Thoracic aorta (tissue), 2 donors: Measurements from ENCODE around the gene VRK1. TPM values are rescaled to one million over a fixed set of nuclear protein-coding genes. Genes with fewer than 3 reads are reported as not detected.

Source experiments
- ATAC-seq: fragments of 150-250 bp; one replicate; pipeline ENCODE4 v1.8.0; 2017; ENCODE audit warnings: low read depth; ENCODE audit not compliant: insufficient number of reproducible peaks, low FRiP score
- DNase-seq: peaks from one replicate; pipeline ENCODE4 v3.0.0-alpha.2; 2020; ENCODE audit warnings: low spot score
- H3K27ac ChIP-seq, 2 donors: fragments of 200-600 bp; sonication (generic); 1 replicate in 1 of 2; 2 replicates in 1 of 2; pipeline ENCODE4 v1.5.1; 2016; ENCODE audit warnings: mild to moderate bottlenecking in 2 of 2, moderate library complexity in 2 of 2
- H3K27me3 ChIP-seq: fragments of 200-600 bp; sonication (generic); replicated peaks from 2 replicates; pipeline ENCODE4 v1.6.0; 2016; ENCODE audit warnings: mild to moderate bottlenecking; ENCODE audit not compliant: insufficient read depth
- H3K36me3 ChIP-seq: fragments of 200-600 bp; sonication (generic); one replicate; pipeline ENCODE4 v1.5.1; 2016
- H3K4me1 ChIP-seq, 2 donors: fragments of 200-600 bp; sonication (generic); 1 replicate in 1 of 2; 2 replicates in 1 of 2; pipeline versions ENCODE4 v1.5.1 to v1.6.0; 2016; ENCODE audit warnings: low read depth in 2 of 2, mild to moderate bottlenecking in 1 of 2; ENCODE audit not compliant: control insufficient read depth in 1 of 2
- H3K4me3 ChIP-seq: fragments of 200-600 bp; sonication (generic); 2 replicates; pipeline ENCODE4 v1.5.1; 2016; ENCODE audit warnings: mild to moderate bottlenecking
- H3K9me3 ChIP-seq: fragments of 200-600 bp; sonication (generic); 2 replicates; pipeline ENCODE4 v1.5.1; 2016
- total RNA-seq, 2 donors: library from RNA; depleted of rRNA; stranded (reverse); fragments of >200 nt; gene quantifications; one replicate each; pipeline versions ENCODE4 v1.1.0 to v1.2.3, GENCODE V29; 2016
- TF ChIP-seq, protein P1 (sequence below): fragments of 200-600 bp; sonication (generic); IDR thresholded peaks from one replicate; pipeline ENCODE4 v1.5.1; 2019; ENCODE audit warnings: antibody characterized with exemption

Gene VRK1
- total RNA-seq, 2 donors from 2014 or later = 3.0 to 4.9 TPM

DNA sequence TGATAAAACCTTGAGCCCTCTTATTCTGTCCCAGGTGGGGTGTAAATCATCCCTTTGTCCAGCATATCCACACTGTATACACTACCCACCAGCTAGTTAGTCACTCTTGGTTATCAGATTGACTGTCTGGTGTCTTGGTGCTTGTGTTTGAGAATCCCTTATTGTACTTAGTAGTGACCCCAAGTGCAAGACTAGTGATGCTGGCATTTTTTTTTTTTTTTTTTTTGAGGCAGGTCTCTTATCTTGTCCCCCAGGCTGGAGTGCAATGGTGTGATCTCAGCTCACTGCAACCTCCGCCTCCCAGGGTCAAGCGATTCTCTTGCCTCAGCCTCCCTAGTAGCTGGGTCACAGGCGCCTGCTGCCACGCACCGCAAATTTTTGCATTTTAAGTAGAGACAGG, 5.8 kb downstream of the VRK1 start:
- peaks cover 4 to 5% of the 10 kb centered on the region in 2 donors for H3K4me1 ChIP-seq
- TF ChIP-seq, protein P1, sequence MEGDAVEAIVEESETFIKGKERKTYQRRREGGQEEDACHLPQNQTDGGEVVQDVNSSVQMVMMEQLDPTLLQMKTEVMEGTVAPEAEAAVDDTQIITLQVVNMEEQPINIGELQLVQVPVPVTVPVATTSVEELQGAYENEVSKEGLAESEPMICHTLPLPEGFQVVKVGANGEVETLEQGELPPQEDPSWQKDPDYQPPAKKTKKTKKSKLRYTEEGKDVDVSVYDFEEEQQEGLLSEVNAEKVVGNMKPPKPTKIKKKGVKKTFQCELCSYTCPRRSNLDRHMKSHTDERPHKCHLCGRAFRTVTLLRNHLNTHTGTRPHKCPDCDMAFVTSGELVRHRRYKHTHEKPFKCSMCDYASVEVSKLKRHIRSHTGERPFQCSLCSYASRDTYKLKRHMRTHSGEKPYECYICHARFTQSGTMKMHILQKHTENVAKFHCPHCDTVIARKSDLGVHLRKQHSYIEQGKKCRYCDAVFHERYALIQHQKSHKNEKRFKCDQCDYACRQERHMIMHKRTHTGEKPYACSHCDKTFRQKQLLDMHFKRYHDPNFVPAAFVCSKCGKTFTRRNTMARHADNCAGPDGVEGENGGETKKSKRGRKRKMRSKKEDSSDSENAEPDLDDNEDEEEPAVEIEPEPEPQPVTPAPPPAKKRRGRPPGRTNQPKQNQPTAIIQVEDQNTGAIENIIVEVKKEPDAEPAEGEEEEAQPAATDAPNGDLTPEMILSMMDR = no peak
- no peaks in the 10 kb centered on the region for H3K9me3 ChIP-seq
- no peaks in the 10 kb centered on the region for H3K27me3 ChIP-seq
- H3K4me3 ChIP-seq = no peak overlapping the region
- DNase-seq = no peak
- H3K36me3 ChIP-seq = no peaks in the 10 kb centered on the region
- no peak overlapping the region for H3K27ac ChIP-seq
- no peak for ATAC-seq

DNA sequence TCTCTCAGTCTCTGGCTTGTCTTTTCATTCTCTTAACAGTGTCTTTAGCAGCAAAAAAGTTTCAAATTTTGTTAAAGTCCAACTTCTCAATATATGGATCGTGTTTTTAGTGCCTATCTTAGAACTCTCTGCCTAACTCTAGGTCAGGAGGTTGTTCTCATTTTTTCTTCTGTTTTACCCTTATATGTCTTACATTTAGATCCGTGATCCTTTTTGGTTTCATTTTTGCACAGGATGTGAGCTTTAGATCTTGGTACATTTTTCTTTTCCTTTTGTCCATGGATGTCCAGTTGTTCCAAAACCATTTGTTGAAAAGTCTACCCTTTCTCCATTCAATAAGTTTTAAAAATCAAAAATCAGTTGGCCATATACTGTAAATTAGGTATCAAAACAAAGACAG, 6.8 kb downstream of the VRK1 start:
- DNase-seq = no peak
- no peak for ATAC-seq
- TF ChIP-seq, protein P1 = no peak
- H3K9me3 ChIP-seq = no peaks in the 10 kb centered on the region
- H3K27me3 ChIP-seq = no peaks in the 10 kb centered on the region
- H3K27ac ChIP-seq = no peak overlapping the region
- no peaks in the 10 kb centered on the region for H3K36me3 ChIP-seq
- no peaks in the 10 kb centered on the region for H3K4me1 ChIP-seq
- no peak overlapping the region for H3K4me3 ChIP-seq

DNA sequence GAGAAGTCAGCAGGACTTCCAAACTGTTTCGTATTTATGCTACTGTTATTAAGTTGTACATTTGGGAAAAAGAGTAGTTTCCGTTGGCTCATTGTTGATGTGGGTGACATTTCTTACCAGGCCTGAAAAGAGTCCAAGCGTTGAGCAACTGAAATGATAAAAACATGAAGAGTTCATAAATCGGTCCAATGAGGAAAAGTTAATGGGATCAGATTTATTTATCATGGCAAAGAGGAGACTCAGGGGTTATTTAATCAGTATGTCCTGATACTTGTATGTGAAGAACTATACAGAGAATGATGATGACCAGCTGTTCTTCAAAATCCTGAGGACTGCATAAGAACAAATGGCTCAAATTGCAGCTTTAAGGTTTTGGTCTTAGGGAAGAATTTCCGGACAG, 7.7 kb downstream of the VRK1 start:
- ATAC-seq = no peak
- no peak overlapping the region for H3K4me3 ChIP-seq
- H3K4me1 ChIP-seq = no peaks in the 10 kb centered on the region

DNA sequence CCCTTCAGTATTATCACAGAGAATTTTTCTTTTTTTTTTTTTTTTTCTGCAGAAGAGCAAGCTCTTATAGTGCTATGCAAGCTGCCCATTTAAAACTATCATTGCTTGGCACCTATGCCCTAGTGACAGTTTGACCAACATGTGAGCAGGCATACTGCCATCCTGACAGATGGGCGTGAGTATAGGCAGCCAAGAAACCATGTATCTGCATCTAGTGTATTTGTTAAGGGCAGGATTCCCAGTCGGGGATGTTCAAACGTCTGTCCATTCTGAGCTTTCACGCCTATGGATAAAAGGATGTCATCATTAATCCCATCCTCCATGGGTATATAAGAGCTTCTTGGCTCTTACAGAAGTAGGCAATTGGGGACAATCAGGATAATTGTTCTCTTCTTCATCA, 8.8 kb downstream of the VRK1 start:
- TF ChIP-seq, protein P1 = no peak
- no peak for DNase-seq
- H3K9me3 ChIP-seq = no peaks in the 10 kb centered on the region
- H3K36me3 ChIP-seq = no peaks in the 10 kb centered on the region
- H3K27ac ChIP-seq = no peak overlapping the region
- H3K4me3 ChIP-seq = no peak overlapping the region
- H3K27me3 ChIP-seq = no peaks in the 10 kb centered on the region
- no peak for ATAC-seq
- no peaks in the 10 kb centered on the region for H3K4me1 ChIP-seq

More for the DNA sequence above, 7.7 kb downstream of the VRK1 start:
- H3K27me3 ChIP-seq = no peaks in the 10 kb centered on the region
- H3K36me3 ChIP-seq = no peaks in the 10 kb centered on the region
- TF ChIP-seq, protein P1 = no peak
- no peaks in the 10 kb centered on the region for H3K9me3 ChIP-seq
- no peak overlapping the region for H3K27ac ChIP-seq
- no peak for DNase-seq

DNA sequence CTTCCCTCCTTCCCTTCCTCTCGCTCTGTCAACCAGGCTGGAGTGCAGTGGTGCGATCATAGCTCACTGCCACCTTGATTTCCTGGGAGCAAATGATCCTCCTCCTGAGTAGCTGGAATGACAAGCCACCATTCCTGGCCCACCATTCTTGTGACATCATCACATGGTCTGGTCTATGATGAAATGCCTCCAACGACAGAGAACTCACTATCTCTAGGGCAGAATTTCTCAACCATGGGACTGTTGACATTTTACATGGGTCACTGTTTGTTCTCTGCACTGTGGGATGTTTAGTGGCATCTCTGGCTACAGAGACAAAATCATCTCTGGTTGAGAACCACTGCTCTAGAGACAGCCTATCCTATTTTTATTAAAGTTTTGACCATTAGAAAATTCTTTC, 9.7 kb downstream of the VRK1 start:
- no peak for ATAC-seq
- no peaks in the 10 kb centered on the region for H3K36me3 ChIP-seq
- H3K27ac ChIP-seq = no peak overlapping the region
- no peak for DNase-seq
- H3K4me3 ChIP-seq = no peak overlapping the region
- no peaks in the 10 kb centered on the region for H3K4me1 ChIP-seq
- H3K9me3 ChIP-seq = no peaks in the 10 kb centered on the region
- TF ChIP-seq, protein P1 = no peak
- no peaks in the 10 kb centered on the region for H3K27me3 ChIP-seq
